GM18498 (cell line): Measurements from ENCODE around the gene BASP1.
A peak's percentile ranks its signal among the peaks of the same experiment; 100 is the strongest.

ENCODE experiments used
- ATAC-seq: cut with Tn5 transposase; IDR thresholded peaks from one replicate; pipeline ENCODE4 v1.9.1; 2021; ENCODE audit warnings: mild to moderate bottlenecking, moderate library complexity; ENCODE audit not compliant: unreplicated experiment

BASP1 gene

DNA sequence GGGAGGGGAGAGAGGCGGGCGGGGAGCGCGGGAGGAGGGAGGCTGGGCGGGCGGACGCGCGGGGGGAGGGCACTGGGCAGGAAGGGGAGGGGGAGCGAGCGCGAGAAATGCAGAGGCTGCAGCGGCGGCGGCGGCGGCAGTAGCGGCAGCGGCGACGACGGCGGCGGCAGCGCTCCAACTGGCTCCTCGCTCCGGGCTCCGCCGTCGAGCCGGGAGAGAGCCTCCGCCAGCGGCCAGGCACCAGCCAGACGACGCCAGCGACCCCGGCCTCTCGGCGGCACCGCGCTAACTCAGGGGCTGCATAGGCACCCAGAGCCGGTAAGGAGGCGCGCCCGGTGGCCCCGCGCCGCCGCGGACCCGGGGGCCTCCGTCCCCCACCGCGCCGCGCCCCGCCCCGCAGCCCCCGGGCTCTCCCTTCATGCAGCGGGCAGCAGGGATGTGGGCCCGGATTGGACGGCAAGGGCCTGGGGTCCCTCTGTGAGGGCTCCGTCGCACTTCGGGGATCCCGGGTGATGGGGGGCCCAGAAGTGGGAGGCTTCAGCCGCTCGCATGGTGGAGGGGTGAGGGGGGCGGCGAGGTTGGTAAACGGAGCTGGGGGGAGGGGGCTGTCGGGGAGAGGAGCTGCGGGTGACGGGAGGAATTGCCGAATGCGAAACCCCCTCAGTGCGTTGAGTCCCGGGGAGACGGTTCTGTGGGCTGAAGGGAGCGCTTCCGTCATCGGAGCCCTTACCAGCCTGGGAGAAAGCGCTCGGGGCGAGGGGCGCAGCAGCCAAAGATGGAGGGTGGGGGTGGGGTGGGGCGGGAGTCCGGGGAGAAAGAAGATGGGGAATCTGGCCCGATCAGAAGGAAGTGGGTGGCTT lies at the start of gene BASP1:
Gene BASP1 (plus strand): TSS at position 139 of the 860 bp plus-strand sequence. CDS start 57,586 bp downstream, outside the sequence.
- ATAC-seq, result peak; percentile 49

DNA sequence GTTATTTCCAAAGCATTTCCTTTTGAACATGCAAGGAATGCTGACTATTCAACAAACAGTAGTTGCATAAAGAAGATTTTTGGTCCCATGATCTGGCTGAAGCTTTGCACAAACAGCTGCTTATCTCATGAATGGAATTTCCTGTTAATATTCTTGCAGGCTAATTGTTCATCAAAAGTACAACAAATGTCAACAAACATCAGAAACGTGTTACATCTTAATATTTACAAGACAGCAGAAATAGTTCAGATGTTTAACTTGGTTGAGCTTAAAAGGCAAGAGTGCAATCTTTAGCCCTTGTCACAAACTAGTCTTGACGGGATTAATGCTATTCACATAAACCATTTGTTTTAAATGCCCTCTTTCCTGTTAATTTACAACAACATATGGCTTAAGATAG lies 47.9 kb upstream of the BASP1 start:
- no peak for ATAC-seq

DNA sequence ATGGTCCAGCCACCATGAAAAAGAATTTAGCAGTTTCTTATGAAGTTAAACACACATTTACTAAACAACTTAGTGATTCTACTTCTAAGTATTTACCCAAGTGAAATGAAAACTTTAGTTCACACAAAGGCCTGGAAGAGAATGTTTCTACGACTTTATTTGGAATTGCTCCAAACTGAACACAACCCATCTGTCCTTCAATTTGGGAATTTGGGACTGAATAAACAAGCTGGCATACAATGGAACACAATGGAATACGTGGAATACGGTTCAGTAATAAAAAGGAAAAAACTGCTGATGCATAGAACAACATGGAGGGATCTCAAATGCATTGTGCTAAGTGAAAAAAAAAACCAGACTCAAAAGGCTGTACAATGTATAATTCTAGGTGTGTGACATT lies 44.6 kb upstream of the BASP1 start:
- no peak for ATAC-seq

DNA sequence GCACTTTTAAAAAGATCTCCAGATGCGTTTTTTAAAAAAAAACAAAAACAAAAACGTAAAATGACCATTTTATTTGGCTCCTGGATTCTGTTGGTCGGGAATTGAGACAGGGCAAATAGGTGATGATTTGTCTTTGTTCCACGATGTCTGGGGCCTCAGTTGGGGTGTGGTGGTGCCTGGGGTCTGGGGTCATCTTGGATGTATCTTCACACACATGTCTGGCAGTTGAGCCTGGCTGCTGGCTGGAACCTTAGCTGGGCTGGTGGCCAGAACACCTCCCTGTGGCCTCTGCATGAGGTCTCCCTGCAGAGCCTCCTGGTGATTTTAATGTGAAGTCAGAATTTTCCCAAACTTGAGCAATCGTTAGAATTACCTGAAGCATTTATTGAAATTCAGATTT lies 42.5 kb upstream of the BASP1 start:
- no peak for ATAC-seq

DNA sequence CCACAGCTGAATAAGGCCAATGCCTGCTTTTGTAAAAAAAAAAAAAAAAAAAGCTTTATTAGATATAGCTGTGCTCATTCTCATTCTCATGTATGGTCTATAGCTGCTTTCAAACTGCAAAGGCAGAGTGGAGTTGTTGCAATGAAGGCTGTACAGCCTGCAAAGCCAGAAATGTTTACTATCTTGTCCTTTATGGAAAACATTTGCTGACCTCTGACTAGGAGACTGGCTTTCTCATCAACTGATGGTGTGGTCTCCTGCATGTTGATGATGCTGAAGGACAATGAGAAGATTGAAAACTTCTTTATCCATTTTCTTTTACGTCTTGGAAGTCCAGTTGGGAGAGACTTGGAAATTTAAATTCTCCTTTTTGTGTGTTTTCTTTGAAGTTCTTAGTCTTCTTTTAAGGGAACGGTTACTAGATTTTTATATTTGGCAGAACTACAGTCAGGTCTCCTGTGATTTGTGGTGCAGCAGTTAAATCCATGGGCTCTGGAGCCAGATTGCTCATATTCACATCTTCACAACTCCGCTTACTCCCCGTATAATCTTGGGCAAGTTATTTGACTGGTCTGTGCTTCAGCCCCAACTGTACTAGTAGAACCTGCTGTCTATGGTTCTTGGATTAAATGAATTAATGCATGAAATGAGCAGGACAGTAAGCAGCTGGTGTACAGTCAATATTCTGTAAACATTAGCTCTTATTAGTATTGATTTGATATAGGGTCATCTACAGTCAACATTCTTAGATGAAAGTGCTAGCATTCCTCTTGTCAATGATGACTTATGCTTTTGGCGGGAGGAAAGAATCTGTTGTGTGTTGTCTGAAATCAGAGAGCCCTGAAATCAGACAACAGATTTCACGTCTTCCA lies 39.7 kb upstream of the BASP1 start:
- no peak for ATAC-seq

DNA sequence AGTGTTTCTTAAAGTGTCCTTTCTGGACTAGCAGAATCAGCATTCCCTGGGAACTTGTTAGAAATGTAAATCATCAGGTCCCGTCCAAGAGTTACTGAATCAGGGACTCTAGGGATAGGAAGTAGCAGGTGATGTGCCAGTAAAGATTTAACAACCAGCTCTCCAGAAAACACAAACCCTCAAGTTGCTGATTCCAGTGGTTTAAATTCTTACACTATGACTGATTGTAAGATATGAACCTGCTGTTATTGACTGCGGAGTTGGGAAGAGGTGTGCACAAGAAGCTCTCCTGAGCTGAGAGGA lies 39.1 kb upstream of the BASP1 start:
- ATAC-seq, result no peak

- ATAC-seq, result no peak
These were observed 37.0 kb upstream of the BASP1 start for GRCh38 chr5:17180330-17180843.

DNA sequence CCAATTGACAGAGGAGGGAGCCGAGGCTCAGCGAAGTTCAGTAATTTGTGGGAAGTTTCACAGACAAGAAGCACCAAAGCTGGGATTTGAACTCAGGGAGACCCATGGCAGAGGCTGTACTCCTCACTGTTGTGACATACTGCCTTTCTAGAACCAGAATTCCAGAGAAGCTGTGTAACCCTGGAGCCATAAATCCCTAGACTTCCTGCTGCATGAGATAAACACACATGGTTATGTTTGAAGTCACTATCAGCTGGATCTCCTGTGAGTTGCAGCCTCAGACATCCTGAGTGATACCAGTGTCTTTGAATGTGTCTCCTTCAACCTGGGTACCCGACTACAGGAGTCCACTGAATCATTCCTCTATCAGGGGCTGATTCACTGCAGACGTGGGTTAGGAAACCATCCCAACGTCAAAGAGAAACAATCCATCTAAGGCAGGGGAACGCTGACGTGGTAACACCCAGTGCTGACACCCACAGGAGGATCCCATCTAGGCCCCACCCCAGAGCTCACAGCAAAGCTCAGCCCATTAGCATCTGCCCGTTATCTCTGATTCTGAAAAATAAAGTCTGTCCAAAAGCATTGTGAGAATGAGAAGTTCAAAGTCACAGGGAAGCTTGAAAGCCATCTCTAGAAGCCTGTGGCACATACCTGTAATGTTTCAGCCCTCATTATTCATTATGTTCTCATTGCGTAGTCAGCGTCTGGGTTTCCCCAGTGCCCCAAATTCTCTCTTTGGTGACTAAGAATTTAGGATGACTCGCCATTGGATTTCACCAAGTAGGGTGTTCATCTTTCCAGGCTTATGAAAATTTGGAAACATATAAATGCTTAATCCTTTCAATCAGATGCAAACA lies 36.3 kb upstream of the BASP1 start:
- no peak for ATAC-seq

GRCh38 chr5:17182494-17182893 lies 34.9 kb upstream of the BASP1 start:
- no peak for ATAC-seq

GRCh38 chr5:17182981-17183380 lies 34.5 kb upstream of the BASP1 start:
- no peak for ATAC-seq

DNA sequence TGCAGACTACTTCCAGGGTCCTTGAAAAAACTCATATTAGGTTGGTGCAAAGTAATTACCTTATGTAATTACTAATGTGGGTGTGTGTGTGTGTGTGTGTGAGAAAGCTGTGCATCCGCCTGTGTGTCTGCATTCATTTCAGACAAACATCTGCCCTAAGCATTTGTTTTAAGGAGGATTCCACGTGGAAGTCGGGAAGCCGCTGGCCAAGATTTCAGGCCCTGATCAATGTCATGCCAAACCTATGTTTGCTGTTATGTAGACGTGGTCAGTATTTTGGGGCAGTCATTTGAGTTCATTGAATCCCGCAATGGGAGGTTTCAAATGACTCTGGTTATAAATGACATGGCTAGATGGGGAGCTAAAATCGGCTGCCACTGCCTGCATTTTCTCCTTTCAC lies 33.6 kb upstream of the BASP1 start:
- no peak for ATAC-seq

DNA sequence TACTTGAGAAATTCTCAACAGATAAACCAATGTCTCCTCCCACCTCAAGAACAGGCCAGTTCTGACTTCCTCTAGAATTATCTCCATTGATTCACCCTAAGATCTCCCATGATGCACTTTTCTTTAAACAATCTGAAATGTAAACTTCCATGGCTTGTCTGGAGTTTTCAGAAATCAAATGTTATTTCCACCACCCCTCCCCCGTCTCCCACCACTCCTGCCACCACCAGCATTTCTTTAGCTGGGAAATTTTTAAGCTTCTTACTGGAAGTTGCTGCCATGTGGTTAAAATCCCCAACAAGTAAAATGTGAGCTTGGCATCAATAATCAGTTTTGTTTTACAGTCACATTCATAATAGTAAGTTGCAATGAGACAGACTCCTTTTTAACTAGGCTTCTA lies 32.8 kb upstream of the BASP1 start:
- ATAC-seq, result no peak

- no peak for ATAC-seq
These were observed 32.1 kb upstream of the BASP1 start for GRCh38 chr5:17185349-17185748.

GRCh38 chr5:17185773-17186172 lies 31.7 kb upstream of the BASP1 start:
- ATAC-seq, result no peak

DNA sequence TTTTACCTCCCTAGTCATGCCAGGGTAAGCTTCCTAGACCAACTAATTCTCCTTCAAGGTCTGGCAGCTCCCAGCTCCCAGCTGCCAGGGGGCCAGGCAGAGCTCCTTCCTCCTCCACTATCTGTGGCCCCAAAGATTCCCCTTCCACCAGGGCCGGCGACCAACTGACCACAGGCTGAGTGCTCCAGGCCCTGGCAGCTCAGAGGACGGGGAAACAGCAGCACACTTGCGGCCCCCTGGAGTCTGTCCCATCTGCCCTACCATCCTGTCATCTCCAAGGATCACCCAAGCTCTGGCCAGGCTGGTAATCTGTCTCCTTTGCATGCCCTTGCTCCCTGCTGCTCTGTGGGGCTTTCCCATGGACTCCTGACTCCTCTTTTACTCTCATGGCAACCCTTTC lies 31.2 kb upstream of the BASP1 start:
- no peak for ATAC-seq

- ATAC-seq, result no peak
These were observed 30.2 kb upstream of the BASP1 start for GRCh38 chr5:17187011-17187785.

GRCh38 chr5:17187786-17188170 lies 29.7 kb upstream of the BASP1 start:
- ATAC-seq, result no peak

GRCh38 chr5:17189381-17190036 lies 27.9 kb upstream of the BASP1 start:
- ATAC-seq, result peak; percentile 78

DNA sequence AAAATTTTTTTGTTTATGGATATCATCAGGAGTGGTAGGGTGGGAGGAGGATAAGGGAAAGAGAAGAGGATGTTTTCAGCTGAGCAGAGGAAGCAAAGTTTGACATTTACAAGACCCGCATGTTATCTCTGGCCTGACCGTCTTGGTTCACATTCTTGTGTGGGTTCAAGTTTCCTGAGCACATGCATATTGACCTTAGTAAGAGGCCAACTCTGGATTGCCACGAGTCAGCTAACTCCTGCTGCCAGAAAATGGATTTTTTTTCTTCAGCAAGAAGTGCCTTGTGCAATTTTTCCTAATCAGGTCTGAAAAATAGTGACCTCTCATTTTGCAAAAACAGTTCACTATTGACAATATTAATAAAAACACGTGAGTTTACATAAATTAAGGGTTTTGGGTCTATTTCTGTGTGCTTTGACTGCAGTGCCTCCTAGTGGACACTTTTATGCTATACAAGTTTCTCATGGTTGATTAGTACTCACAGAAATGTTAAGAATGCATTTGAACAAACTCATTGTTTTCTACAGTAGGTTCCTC lies 27.1 kb upstream of the BASP1 start:
- ATAC-seq, result no peak
